MM.1S (cell line): Measurements from ENCODE around the gene MSANTD1.

Experiments used
- DNase-seq: peaks from one replicate; pipeline ENCODE4 v3.0.0-alpha.2; 2015
- H2AFZ ChIP-seq: fragments of 300-600 bp; sonication (generic); 2 replicates; pipeline ENCODE4 v1.6.0; 2016; ENCODE audit warnings: antibody characterized with exemption, low read length
- H3F3A ChIP-seq: fragments of 300-600 bp; sonication (generic); 2 replicates; pipeline ENCODE4 v1.6.1; 2016; ENCODE audit warnings: mild to moderate bottlenecking, antibody characterized with exemption, low read length, moderate library complexity, mixed read lengths; ENCODE audit not compliant: insufficient read depth
- H3K27ac ChIP-seq: fragments of 300-600 bp; sonication (generic); 2 replicates; pipeline ENCODE4 v1.5.1; 2016; ENCODE audit warnings: mild to moderate bottlenecking, low read length
- H3K27me3 ChIP-seq: fragments of 300-600 bp; sonication (generic); replicated peaks from 2 replicates; pipeline ENCODE4 v1.6.0; 2016; ENCODE audit warnings: low read length; ENCODE audit not compliant: insufficient read depth
- H3K36me3 ChIP-seq: fragments of 300-600 bp; sonication (generic); replicated peaks from 2 replicates; pipeline ENCODE4 v1.6.1; 2016; ENCODE audit warnings: mild to moderate bottlenecking, low read length, mixed read lengths; ENCODE audit not compliant: insufficient read depth
- H3K4me1 ChIP-seq: fragments of 300-600 bp; sonication (generic); 2 replicates; pipeline ENCODE4 v1.6.1; 2016; ENCODE audit warnings: low read length, mixed read lengths
- H3K4me2 ChIP-seq: fragments of 300-600 bp; sonication (generic); 2 replicates; pipeline ENCODE4 v1.6.0; 2016; ENCODE audit warnings: low read depth, low read length
- H3K4me3 ChIP-seq: fragments of 300-600 bp; sonication (generic); 2 replicates; pipeline ENCODE4 v1.5.1; 2016; ENCODE audit warnings: low read length, mixed read lengths
- H3K79me2 ChIP-seq: fragments of 300-600 bp; sonication (generic); 2 replicates; pipeline ENCODE4 v1.6.1; 2016; ENCODE audit warnings: mixed run types, low read length, mixed read lengths
- H3K9ac ChIP-seq: fragments of 300-600 bp; sonication (generic); 2 replicates; pipeline ENCODE4 v1.6.1; 2016; ENCODE audit warnings: low read length, mixed read lengths
- H3K9me2 ChIP-seq: fragments of 300-600 bp; sonication (generic); replicated peaks from 2 replicates; pipeline ENCODE4 v1.6.1; 2016; ENCODE audit warnings: mild to moderate bottlenecking, low read length, mixed read lengths; ENCODE audit not compliant: insufficient read depth
- H3K9me3 ChIP-seq: fragments of 300-600 bp; sonication (generic); replicated peaks from 2 replicates; pipeline ENCODE4 v1.6.1; 2016; ENCODE audit warnings: mild to moderate bottlenecking, low read length, mixed read lengths; ENCODE audit not compliant: insufficient read depth
- H4K20me1 ChIP-seq: fragments of 300-600 bp; sonication (generic); 2 replicates; pipeline ENCODE4 v1.6.1; 2016; ENCODE audit warnings: mild to moderate bottlenecking, low read length, moderate library complexity, mixed read lengths; ENCODE audit not compliant: insufficient read depth
- CTCF ChIP-seq: fragments of 300-600 bp; sonication (generic); IDR thresholded peaks from 2 replicates; pipeline ENCODE4 v1.5.1; 2016; ENCODE audit warnings: antibody characterized with exemption, low read length, mixed read lengths
- EZH2 ChIP-seq: fragments of 300-600 bp; sonication (generic); optimal IDR thresholded peaks from 2 replicates; pipeline ENCODE3; 2017; ENCODE audit warnings: low read depth, mild to moderate bottlenecking, antibody characterized with exemption, low read length, mixed read lengths
- EZH2phosphoT487 ChIP-seq: fragments of 300-600 bp; sonication (generic); IDR thresholded peaks from 2 replicates; pipeline ENCODE4 v1.6.1; 2018; ENCODE audit warnings: antibody characterized with exemption, low read length

Gene MSANTD1

DNA sequence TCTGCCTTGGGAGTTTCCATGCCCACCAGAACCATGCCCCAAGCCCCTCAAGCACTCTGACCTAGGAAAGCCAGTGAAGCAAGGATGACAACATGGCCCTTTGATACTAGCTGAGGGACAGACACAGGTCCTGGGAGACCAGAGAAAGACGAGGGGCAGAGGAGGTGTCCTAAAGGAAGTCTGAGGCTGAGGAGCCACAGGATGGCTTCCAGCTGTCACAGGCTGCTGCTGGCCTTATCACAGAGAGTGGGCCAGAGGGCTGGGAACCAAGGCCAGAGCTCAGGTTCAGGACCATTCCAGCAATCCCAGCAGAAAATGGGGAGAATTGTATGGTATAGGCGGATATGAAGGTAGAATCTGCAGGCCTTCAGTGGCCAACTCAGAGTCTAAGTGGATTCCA lies 31.7 kb upstream of the MSANTD1 start:
- Histone ChIP-seq H3K27me3 (no peaks in the 10 kb centered on the region), H3K4me3 (no peak overlapping the region), H3K4me2 (no peak overlapping the region), H3F3A (no peaks in the 10 kb centered on the region), H3K9me3 (no peaks in the 10 kb centered on the region), H4K20me1 (no peaks in the 10 kb centered on the region), H3K36me3 (peaks cover 6% of the 10 kb centered on the region; the same call in 1 of the 2 replicates), H3K27ac (no peak overlapping the region), H3K4me1 (no peaks in the 10 kb centered on the region), H3K79me2 (no peaks in the 10 kb centered on the region), H3K9me2 (no peaks in the 10 kb centered on the region), H3K9ac (no peak overlapping the region), H2AFZ (no peak overlapping the region)
- no peak for DNase-seq
- TF ChIP-seq EZH2phosphoT487: no peak
- no peak for TF ChIP-seq CTCF
- no peak for TF ChIP-seq EZH2

- H3K4me1 ChIP-seq: no peaks in the 10 kb centered on the region
- H2AFZ ChIP-seq: no peak overlapping the region
- no peaks in the 10 kb centered on the region for H3K9me2 ChIP-seq
- no peak for DNase-seq
- no peaks in the 10 kb centered on the region for H3K9me3 ChIP-seq
- H3K79me2 ChIP-seq: no peaks in the 10 kb centered on the region
- no peak for TF ChIP-seq EZH2
- TF ChIP-seq EZH2phosphoT487: no peak
- TF ChIP-seq CTCF: no peak
- H3K4me2 ChIP-seq: no peak overlapping the region
- H3K36me3 ChIP-seq: peaks cover 6% of the 10 kb centered on the region
- no peak overlapping the region for H3K9ac ChIP-seq
- no peak overlapping the region for H3K27ac ChIP-seq
- no peaks in the 10 kb centered on the region for H3K27me3 ChIP-seq
- H4K20me1 ChIP-seq: no peaks in the 10 kb centered on the region
- no peak overlapping the region for H3K4me3 ChIP-seq
- no peaks in the 10 kb centered on the region for H3F3A ChIP-seq
Observed at GRCh38 chr4:3217771-3218170, 31.2 kb upstream of the MSANTD1 start.

- H3K36me3 ChIP-seq: peaks cover 2% of the 10 kb centered on the region; the same call in 1 of the 2 replicates
- no peak overlapping the region for H3K4me3 ChIP-seq
- H3F3A ChIP-seq: no peaks in the 10 kb centered on the region
- H3K4me1 ChIP-seq: no peaks in the 10 kb centered on the region
- TF ChIP-seq CTCF (no peak), EZH2 (no peak), EZH2phosphoT487 (no peak)
- H2AFZ ChIP-seq: no peak overlapping the region
- no peaks in the 10 kb centered on the region for H4K20me1 ChIP-seq
- no peak overlapping the region for H3K27ac ChIP-seq
- DNase-seq: no peak
- H3K9me3 ChIP-seq: no peaks in the 10 kb centered on the region
- H3K79me2 ChIP-seq: no peaks in the 10 kb centered on the region
- H3K4me2 ChIP-seq: no peak overlapping the region
- H3K9me2 ChIP-seq: no peaks in the 10 kb centered on the region
- H3K9ac ChIP-seq: no peak overlapping the region
- no peaks in the 10 kb centered on the region for H3K27me3 ChIP-seq
Observed at GRCh38 chr4:3218824-3219760, 29.9 kb upstream of the MSANTD1 start.
